ENCODE data around the gene SPAM1. TPM values are rescaled to one million over a fixed set of nuclear protein-coding genes. Genes with fewer than 3 reads are reported as not detected.
"Not testable (repeated sequence)": the region's sequence is repeated elsewhere in the genome, so short reads cannot be mapped to it uniquely, and the experiment has no call there.

Gene SPAM1
- not detected for polyA plus RNA-seq (2013, experiment 1 of 2; ENCODE audit: insufficient read length)
- not detected for polyA plus RNA-seq (2013, experiment 2 of 2; ENCODE audit: insufficient read length)

- DNase-seq, result no peak
Measured at GRCh38 chr7:123924941-123925340, at the start of gene SPAM1. SPAM1 (plus strand) TSS chr7:123925241; CDS start chr7:123953571, 28,330 bp downstream.

DNA sequence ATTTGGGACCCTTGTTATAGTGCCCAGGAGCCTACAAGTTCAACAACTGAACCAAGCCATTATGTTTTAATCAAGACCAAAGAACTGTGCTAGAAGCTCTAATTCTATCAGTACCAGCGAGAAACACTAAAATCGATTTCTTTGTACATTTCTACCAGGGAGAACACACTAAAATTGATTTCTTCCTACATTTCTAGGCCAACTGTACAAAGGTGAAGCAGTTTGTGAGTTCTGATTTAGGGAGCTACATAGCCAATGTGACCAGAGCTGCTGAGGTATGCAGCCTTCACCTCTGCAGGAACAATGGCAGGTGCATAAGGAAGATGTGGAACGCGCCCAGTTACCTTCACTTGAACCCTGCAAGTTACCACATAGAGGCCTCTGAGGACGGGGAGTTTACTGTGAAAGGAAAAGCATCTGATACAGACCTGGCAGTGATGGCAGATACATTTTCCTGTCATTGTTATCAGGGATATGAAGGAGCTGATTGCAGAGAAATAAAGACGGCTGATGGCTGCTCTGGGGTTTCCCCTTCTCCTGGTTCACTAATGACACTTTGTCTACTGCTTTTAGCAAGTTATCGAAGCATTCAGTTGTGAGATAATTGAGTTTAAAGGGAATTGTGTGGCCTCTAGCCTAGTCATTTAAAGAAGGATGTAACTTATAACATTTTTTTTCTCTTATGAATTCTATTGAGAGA is 48.3 kb upstream of the SPAM1 start:
- no peak for DNase-seq

DNA sequence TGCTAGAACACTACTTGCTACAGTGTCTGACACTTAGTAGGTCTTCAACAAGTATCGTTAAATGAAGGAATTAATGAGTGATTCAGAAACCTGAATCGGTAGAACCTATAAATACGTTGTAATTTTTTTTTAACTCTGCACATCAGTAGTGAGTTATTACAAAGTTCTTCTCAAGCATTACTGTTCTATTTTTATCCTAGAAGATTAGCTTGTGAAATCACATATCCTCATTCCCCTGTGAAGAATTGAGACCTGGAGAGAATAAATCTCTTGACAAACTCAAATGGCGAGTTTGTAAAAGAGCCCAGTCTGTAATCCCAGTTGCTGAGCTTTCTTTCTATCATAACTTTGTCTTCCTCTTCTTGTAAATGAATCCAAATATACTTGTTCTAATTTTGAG is 45.4 kb upstream of the SPAM1 start:
- DNase-seq, result no peak

- no peak for DNase-seq
Measured at GRCh38 chr7:123881300-123881699, 43.7 kb upstream of the SPAM1 start.

- no peak for DNase-seq
Measured at GRCh38 chr7:123883154-123883553, 41.9 kb upstream of the SPAM1 start.

DNA sequence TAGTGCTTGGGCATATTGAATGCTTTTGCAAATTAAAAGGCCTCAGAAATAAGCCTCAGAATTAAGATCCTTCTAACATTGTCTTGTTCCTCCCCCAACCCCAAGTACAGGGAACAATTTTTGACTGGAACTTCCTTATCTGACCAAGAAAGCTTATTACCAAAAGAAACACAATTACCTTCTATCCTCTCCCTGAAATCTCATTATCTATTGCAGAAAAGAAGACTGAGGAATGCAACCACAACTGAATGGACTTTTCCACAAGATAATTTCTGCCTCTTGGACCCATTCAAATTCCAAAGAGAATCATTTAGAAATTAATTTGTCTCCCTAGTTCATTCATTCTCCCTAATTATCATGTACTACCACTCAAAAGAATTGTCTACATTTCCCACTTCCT is 36.8 kb upstream of the SPAM1 start:
- no peak for DNase-seq

DNA sequence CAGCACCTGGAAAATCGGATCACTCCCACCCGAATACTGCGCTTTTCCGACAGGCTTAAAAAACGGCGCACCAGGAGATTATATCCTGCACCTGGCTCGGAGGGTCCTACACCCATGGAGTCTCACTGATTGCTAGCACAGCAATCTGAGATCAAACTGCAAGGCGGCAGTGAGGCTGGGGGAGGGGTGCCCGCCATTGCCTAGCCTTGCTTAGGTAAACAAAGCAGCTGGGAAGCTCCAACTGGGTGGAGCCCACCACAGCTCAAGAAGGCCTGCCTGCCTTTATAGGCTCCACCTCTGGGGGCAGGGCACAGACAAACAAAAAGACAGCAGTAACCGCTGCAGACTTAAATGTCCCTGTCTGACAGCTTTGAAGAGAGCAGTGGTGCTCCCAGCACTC is 30.3 kb upstream of the SPAM1 start:
- not testable (repeated sequence) for DNase-seq

DNA sequence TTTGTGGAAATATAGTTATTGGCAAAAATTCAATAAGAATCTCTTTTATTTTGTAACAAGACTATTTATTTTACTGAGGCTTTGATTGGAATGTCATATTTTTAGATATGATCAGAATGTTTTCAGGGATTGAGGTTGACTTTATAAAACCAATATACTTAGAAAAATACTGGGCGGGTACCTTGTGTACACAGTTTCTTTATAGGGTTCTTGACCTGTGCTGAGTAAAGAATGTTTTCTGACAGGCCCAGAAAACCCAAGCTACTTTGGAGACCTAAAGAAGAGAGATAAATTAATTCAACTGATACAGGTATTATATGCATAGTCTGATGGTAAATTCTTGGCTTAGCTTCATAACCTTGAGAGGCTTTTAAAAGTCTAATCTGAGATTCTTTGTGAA is 23.9 kb upstream of the SPAM1 start:
- no peak for DNase-seq

DNA sequence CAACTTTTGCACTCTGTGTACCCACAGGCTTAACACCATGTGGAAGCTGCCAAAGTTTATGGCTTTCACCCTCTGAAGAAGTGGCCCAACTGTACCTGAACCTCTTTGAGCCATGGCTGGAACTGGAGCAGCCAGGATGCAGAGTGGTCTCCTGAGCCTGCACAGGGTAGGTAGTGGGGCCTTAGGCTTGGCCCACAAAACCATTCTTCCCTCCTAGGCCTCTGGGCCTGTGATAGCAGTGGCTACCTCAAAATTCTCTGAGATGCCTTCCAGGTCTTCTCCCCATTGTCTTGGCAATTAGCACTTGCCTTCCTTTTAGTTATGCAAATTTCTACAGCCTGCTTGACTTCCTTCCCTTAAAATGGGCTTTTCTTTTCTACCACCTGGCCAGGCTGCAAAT is 19.3 kb upstream of the SPAM1 start:
- no peak for DNase-seq

GRCh38 chr7:123916240-123916724 is 8.8 kb upstream of the SPAM1 start:
- peak; percentile 2 for DNase-seq

DNA sequence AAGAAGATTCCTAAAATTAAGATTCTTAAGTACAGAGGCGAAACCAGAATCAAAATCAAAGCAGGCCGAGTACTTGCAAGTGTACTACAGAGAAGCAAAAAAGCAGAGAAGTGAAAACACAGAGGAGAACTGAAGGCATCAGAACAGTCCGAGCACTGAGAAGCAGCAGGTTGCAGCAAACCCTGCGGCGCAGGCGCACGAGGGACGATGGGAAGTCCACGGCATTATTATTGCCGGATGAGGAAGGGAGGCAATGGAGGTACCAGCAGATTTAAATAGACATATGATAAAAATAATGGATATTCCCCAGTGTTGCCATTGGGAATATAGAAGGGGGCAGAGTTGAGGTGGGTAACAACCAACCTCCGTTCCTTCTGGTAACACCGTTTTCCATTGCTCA is 7.2 kb upstream of the SPAM1 start:
- no peak for DNase-seq

- no peak for DNase-seq
Measured at GRCh38 chr7:123918309-123918708, 6.7 kb upstream of the SPAM1 start.

DNA sequence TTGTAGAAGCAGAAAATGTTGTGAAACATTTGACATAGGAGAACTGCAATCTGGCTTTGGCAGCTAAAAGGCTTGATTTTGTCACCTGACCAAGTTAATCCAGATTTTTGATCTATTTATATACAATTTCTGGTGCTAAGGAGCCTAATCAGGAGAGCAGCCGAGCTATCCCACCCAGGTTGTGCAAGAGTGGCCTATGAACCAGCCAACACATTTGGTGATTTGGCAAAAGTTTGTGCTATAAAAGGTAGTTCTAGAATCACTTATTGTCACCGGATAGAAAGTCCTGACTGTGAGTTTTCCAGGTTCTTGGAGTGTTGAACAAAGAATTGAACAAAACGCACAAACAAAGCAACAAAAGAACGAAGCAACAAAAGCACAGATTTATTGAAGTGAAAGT is 1.4 kb upstream of the SPAM1 start:
- DNase-seq, result no peak

DNA sequence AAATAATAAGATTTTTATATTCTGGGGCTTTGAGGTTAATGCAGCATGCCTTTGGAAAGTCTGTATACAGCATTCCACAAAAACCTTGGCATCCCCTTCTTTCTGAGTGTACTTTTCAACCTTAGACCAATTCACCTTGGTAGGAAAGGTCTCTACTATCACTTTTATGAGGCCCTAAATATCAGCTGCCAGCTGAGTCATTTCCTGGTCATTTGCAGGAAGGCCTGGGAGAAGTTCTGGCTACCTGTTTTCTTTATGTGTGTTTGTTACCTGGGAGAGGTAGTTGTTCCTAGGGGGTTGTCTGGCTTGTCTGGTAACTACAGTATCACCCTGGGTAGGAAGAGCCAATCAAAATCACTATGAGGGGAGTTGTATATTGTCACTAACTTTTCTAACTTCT is 4.1 kb downstream of the SPAM1 start:
- DNase-seq, result no peak

GRCh38 chr7:123929655-123930054 is 4.6 kb downstream of the SPAM1 start:
- DNase-seq, result no peak

- no peak for DNase-seq
Measured at GRCh38 chr7:123935436-123936381, 10.7 kb downstream of the SPAM1 start.

DNA sequence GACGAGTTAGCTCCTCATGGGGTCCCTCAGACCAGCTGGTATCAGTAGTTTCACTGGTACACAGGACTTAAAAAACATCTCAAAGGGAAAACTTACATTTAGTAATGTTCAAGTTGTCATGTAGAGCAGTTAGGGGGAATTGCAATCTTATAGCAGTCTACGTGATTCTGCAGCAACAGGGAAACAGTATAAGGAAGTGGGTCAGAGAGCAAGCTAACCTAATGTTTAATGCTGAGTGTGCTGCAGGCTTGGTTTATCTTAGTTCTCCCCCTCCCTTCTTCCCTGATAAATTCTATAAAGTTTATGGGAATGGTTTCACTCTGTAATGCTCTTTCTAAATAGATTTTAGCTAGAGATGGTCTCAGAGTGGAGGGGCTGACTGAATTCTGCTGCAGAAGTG is 11.3 kb downstream of the SPAM1 start:
- no peak for DNase-seq

- DNase-seq, result no peak
Measured at GRCh38 chr7:123939784-123940183, 14.7 kb downstream of the SPAM1 start.

GRCh38 chr7:123941391-123942180 is 16.5 kb downstream of the SPAM1 start:
- DNase-seq, result no peak

GRCh38 chr7:123944395-123944794 is 19.4 kb downstream of the SPAM1 start:
- no peak for DNase-seq

DNA sequence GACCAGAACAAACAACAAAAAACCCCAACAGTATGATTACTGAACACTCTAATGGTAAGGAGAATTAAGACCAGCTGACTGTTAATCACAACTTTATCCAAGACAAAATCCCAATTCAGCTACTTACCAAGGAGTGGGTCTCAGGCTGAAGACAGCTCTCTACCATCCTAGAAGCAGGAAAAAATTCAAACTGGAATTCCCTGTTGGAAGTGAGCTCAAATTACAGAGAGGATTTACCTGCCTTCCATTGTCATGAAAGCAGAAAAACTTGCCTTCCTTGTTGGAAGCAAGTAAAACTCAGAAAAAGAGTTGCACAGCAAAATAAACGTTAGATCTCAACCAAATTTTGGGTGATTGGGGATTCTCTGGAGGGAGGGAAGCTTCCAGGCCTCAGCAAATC is 20.9 kb downstream of the SPAM1 start:
- no peak for DNase-seq

DNA sequence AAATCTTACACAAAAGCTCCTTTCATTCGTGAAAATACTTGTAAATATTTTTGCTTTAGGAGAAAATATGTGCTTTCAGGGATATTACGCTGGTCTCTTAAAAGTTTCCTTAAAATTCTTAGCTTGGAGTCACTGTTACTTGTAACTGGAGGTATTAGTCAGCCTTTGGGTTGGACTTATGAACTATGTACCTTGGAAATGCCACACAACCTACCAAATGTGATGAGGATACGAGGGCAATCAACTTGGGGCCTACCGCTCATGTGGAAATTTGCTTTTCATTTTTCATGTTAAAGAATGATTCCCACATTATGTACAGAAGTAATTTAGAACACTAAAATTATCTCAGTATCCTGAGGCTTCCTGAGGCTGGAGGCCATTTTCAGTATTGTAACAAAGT is 23.1 kb downstream of the SPAM1 start:
- DNase-seq, result no peak

All from fibroblast of skin of scalp (primary cell).